G401.6 (cell line): ENCODE data around the gene MGA.

Experiments
- FAIRE-seq: peaks from 2 replicates; lab custom pipeline; 2012; peaks lifted over from hg19 to GRCh38; lab: Jason Lieb, UNC

MGA gene

DNA sequence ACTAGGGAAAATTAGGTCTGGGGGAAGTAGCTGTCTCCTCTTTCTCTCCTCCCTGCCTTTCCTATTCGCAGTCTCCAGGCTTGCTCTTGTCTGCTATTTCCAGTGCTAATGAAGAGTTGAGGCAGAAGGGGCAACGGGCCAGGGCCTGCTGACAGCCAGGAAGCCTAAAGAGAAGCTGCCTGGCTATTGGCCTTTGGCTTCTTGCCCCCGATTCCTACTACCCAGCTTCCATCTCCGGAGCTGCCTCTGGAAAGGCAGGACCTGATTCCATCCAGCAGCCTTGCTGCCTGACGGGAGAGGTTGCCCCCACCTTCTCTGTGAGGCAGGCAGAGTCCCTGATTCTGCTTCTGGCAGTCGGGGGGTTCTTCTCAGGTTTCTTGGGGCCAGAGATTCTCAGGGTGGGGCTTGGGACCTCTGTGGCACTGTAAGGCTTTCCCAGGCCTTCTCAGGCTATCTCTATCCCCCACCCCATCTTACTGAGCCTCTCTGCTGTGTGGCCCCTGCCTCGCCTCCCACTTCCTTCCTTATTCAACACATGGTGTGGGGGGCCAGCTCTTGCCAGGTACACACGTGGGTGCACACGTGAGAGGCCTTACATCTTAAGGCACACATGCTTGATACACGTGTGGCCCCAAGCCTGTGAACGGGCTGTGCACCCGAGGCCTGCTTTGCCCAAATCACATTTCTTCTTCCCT, 149.5 kb downstream of the MGA start:
- no peak for FAIRE-seq

DNA sequence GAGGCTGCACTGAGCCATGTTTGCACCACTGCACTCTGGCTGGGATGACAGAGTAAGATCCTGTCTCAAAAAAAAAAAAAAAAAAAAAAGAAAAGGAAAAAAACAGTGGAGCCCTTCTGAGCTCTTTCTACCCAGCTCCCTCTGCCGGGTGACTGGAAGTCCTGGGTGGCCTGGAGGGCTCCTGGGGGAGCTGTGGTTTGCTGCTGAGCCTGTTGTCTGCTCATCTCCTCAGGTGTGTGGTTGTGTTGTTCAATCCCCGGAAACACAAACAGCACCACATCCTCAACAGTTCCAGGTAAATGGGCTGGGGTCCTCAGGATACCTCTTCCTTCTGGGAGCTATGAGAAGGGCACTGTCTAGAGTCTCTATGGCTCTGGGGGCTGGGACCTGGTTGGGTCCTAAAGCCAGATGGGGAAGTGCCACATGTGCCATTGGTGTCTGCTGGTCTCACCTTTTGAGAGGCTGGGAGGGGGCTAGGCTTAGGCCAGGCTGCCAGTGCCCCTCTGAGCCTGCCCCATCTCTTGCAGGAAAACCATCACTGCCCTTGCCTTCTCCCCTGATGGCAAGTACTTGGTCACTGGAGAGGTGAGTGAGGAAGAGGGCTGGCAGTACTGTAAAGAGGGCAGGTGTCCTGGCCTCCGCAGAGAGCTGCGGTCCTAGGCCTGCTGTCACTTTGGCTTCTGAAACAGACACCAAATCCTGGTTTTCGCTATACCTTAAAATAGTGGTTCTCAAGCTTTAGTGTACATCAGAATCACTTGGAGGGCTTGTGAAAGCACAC, 150.6 kb downstream of the MGA start:
- FAIRE-seq, result no peak

DNA sequence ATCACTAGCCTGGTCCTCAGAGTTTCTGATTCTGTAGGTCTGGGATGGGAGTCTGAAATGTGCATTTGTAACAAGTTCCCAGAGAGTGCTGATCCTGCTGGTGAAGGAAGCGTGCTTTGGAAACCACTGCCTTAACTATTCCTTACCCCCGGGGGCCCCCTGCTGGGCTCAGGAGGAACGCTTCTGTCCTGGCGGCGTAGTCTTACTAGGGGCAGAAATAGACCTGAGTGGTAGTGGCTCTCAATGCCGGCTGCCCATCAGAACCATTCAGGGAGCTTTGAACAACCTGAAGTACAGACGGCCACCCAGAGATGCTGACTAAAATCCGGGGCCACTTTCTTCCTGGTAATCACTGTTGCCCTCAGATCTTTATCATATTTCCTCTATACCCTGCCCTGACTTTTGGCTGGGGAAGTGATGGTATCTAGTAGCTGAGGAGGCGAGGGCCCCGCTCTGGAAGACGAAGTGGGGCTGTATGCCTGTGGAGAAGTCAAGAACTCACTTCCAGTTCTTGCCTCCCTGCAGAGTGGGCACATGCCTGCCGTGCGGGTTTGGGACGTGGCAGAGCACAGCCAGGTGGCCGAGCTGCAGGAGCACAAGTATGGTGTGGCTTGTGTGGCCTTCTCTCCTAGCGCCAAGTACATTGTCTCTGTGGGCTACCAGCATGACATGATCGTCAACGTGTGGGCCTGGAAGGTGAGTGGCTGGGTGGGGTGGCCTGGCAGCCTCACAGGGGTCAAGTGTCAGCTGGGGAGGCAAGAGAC, 151.4 kb downstream of the MGA start:
- peak; percentile 68 for FAIRE-seq

DNA sequence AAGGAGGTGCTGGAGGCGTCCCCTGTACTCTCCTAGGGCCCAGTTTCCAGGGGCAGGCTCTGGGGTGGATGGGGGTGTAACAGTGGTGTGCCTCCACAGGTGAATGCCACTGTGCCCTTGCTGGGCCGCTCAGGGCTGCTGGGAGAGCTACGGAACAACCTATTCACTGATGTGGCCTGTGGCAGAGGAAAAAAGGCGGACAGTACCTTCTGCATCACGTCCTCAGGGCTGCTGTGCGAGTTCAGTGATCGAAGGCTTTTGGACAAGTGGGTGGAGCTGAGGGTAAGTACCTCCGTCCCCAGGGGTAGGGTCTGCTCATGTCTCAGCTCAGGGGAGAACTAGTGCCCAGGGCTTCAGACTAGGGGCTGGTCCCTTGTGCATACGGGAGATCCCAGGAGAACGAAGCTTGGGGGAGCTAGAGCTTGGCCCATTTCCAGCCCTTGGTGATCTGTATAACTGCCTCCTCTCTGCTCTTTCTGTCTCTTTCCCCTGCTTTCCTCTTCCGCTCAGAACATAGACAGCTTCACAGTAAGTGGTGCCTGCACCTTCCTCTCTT, 152.7 kb downstream of the MGA start:
- no peak for FAIRE-seq

DNA sequence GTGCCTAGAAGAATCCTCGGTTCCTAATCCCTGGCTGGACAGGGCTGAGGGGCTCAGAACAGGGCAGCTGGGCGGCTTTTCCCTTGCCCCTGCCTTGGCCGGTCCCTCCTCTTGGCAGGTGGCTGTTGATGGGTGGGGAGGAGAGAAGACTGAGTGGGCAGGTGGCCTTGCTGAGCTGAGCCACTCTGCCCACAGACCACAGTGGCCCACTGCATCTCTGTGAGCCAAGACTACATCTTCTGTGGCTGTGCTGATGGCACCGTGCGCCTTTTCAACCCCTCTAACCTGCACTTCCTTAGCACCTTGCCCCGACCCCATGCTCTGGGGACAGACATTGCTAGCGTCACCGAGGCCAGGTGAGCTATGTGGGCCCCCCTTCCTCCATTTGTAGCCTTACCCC, 153.2 kb downstream of the MGA start:
- FAIRE-seq, result no peak

DNA sequence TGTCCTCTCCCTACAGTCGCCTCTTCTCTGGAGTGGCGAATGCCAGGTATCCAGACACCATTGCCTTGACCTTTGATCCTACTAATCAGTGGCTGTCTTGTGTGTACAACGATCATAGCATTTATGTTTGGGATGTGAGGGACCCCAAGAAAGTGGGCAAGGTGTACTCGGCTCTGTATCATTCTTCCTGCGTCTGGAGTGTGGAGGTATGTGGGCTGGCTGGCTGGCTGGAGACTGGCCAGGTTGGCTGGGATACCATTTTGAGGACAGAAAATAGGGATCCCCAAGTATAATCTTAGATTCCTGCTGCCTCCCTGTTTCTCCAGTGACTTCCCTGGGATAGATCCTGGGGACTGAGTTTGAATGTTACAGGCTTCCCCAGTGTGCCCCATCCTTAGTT, 154.3 kb downstream of the MGA start:
- no peak for FAIRE-seq

DNA sequence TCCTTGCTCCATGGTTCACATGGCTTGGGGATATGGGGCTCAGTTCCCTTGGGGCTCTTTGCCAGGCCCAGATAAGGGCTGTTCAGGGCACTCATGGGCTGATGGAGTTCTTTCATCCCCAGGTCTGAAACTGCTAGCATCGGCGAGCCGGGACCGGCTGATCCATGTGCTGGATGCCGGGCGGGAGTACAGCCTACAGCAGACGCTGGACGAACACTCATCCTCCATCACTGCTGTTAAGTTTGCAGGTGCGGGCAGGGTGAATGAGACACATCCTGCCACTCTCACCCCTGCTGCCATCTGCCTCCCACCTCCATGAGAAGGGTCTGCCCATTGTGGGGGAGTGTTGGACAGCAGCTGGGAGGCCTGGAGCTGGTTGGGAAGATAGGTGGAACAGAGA, 156.6 kb downstream of the MGA start:
- FAIRE-seq, result no peak

DNA sequence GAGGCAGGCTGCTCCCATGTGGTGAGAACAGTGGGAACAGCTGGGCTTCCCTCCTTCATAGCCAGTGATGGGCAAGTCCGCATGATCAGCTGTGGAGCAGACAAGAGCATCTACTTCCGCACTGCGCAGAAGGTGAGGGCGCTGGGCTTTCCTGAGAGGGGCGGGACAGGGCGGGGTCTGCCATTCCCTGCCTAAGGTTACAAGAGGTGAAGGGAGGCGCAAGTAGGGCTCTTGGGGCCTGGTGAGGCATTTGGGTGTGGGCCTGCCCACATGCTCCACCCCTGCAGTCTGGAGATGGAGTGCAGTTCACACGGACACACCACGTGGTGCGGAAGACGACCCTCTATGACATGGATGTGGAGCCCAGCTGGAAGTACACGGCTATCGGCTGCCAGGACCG, 157.1 kb downstream of the MGA start:
- no peak for FAIRE-seq

DNA sequence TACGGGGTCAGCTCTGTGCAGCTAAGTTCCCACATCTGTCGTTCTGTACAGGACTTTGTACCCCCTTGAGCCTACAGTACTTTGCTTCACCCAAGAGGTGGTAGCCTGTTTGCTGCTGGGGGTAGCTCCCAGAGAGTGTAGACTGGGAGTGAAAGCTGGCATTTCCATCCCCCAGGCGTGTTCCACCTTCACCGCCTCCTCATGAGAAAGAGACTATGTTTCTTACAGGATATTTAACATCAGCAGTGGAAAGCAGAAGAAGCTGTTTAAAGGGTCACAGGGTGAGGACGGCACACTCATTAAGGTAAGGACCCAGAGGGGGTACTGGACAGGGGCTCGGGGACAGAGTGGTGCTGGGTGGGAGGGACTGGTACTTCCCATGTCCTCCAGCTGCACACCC, 157.6 kb downstream of the MGA start:
- FAIRE-seq, result no peak

DNA sequence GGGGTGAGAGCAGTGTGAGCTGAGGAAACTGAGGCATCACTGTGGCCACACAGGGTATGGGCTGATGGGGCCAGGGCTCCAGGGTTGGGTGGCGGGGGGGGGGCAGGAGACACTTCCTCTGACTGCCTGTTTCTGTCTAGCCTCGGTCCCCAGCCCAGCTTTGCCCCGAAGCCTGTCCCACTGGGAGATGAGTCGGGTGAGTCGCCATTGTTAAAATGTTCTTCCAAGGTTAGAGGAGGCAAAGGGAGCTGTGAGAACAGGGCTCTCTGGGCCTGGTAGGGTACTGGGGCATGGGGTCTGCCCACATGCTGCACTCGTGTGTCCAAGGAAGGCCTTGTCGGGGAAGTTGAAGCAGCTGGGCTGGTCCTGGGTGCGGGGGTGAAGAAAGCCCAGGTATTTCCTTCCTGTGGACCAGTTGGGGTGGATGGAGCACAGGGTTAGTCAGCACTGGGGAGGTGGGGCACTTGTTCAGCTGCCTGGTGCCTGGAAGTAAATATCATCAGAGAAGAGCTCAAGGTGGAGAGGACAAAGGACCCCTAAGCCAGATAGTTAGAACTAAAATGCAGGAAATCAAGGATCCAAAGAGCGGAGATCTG, 159.3 kb downstream of the MGA start:
- no peak for FAIRE-seq

DNA sequence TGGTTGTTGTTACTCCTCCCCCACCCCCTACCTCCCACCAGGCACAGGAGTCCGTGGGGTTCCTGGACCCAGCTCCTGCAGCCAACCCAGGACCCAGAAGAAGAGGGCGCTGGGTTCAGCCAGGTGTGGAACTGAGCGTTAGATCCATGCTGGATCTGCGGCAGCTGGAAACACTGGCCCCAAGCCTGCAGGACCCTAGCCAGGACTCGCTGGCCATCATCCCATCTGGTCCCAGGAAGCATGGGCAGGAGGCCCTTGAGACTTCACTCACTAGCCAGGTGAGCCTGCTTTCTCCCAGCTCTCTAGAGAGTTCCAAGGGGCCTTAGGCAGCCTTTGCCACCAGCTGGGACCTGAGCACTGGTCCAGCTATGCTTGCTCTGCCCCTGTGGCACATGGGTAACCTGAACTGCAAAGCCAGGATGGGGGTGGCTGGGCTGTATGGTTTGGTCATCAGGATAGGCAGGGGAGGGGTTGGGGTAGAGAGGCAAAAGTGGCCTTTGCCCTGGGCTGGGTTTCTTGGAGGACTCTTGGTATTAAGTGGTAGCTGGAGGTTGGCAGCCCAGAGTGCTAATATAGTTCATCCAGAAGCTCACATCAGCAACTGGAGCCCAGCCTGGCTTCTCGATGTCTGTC, 160.7 kb downstream of the MGA start:
- no peak for FAIRE-seq

DNA sequence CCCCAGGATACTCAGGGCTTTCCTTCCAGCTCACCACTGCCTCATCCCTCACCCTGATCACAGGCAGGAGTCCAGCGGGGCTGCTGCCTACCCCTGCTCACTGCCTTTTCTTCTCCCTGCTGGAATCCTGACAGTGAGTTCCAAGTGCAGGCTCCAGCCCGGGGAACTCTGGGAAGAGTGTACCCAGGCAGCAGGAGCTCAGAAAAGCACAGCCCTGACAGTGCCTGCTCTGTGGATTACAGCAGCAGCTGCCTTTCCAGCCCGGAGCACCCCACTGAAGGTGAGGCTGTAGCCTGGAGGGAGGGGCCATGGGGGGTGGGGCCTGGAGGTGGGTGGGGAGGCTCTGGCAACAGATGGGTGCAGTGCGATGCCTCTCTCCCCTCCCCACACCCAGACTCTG, 161.6 kb downstream of the MGA start:
- FAIRE-seq, result no peak

DNA sequence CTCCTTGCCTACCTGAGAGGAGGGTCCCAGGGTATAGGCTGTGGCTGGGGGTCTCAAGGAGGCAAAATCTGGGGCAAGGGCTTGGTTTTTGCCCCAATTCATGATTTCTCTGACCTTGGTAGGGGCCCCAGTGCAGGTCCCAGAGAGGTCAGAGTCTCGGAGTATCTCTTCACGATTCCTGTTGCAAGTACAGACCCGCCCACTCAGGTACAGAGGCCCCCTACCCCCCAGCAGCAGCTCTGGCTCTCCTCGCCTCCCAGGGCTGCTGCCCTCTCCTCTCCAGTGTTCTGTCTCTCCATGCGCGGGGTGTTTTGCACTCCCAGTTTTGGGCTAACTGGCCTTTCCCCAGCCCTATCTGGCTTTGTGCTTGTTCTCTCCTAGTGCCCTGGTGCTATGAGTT, 162.3 kb downstream of the MGA start:
- no peak for FAIRE-seq
